Kasumi-1 (cell line): Measurements from ENCODE around the gene PXMP2.
A peak's percentile ranks its signal among the peaks of the same experiment; 100 is the strongest.
"Not testable (repeated sequence)": the region's sequence is repeated elsewhere in the genome, so short reads cannot be mapped to it uniquely, and the experiment has no call there.

Experiments
- DNase-seq, 2 experiments: peaks; one replicate each; lab custom pipeline; 2025; lab: John Stamatoyannopoulos, UW

PXMP2 gene

GRCh38 chr12:132694888-132695287 lies 7.5 kb downstream of the PXMP2 start:
- not testable (repeated sequence) for DNase-seq

DNA sequence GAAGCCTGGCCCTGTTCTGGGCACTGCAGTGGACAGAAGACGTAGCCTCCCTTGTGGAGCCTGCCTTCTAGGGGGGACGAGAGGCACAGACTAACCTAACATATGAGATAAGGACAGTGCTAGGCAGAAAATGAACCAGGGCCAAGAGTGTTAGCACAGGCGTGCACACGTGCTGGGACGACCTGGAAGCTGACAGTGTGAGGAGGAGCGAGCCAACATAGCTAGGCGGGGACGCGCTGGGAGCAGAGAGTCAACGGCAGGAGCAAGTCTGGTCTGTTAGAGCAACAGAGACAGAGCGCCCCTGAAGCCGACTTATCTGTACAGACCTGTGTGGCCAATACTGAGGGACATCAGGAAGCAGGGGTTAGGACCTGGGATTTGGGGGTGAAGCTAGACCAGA lies 8.0 kb downstream of the PXMP2 start:
- no peak for DNase-seq

DNA sequence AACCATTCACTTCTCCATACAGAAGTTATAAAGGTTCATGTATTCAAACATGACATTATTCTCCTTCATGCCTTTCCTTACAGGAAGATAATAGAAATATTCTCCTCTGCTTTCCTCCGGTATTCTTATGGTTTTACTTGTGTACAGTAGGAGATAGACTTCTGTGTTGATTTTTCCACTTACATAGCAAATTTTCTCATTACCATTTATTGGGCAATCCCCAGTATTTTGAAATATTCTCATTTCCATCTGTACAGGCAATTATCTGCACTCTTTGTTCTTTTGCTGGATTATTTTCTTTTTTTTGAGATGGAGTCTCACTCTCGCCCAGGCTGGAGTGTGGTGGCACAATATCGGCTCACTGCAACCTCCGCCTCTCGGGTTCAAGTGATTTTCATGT lies 11.0 kb downstream of the PXMP2 start:
- DNase-seq, result no peak

- no peak for DNase-seq
Measured at GRCh38 chr12:132700212-132700822, 12.9 kb downstream of the PXMP2 start.

DNA sequence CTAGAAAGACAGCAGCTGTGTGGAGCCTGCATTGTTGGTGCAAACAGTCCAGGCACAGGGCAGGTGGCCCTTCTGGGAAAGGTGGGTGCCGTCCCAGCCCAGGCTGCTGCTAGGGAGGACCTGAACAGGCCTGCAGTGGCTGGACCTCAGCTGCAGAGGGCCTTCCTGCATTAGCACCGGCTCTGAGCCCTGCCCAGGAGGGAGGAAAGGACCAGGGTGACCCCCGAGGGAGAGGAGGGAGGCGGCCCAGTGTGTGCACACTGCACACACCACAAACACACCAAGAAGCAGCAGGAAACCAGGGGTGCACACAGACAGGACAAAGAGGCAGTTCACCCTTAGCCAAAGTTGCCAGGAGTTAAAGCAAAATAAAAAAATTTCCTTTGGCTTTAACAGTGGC lies 15.3 kb downstream of the PXMP2 start:
- no peak for DNase-seq

DNA sequence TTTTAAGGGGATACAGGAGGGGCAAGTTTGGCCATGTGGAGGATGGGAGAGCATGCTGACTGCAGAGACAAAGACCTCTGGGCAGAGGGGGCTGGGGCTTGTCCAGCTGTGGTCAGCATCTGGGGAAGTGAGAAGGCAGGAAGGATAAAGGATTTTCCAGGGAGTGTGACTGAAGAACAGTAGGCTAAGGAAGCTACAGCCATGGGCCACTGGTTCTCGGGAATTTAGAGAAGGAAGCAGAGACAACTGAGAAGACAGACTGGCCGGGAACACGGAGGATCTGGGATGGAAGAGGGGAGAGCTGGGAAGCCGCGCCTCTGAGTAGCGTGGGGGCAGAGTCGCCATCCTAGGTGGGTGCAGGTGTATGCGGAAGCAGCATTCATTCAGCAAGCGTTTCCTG lies 16.3 kb downstream of the PXMP2 start:
- no peak for DNase-seq

- no peak for DNase-seq
Measured at GRCh38 chr12:132707241-132707640, 19.9 kb downstream of the PXMP2 start.

DNA sequence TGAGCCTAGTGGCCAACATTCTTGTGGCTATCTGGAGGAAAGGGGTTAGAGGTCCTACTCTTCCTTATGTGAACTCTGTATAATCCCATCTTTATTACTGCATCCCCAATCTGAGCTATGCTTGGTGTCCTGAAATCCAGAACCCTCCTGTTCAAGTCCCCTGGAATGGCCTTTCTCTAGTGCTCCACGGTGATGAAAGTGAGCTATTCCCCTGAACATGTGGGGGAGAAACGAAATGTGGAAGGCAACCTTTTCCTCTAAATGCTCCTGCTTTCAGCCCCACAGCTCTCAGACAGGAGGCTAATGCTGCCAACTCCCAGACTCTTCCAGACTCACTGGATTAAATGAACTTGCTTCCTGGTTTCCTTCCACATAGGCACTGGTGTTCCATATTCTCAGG lies 20.8 kb downstream of the PXMP2 start:
- no peak for DNase-seq

DNA sequence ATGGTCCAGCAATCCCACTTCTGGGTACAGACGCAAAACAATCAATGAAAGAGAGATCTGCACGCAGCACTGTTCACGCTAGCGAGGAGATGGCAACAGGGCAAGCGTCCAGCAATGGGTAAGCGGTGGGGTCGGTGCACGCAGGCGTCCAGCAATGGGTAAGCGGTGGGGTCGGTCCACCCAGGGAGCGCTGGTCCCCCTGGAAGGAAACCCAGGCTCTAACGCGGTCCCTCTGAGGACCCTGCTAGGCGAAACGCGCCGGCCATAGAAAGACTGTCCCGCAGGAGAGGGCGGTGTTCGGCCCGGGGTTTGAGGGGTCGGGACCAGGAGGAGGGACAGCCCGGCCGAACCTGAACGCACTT lies 22.6 kb downstream of the PXMP2 start:
- DNase-seq, result peak in 1 of 2 experiments; percentile 54

DNA sequence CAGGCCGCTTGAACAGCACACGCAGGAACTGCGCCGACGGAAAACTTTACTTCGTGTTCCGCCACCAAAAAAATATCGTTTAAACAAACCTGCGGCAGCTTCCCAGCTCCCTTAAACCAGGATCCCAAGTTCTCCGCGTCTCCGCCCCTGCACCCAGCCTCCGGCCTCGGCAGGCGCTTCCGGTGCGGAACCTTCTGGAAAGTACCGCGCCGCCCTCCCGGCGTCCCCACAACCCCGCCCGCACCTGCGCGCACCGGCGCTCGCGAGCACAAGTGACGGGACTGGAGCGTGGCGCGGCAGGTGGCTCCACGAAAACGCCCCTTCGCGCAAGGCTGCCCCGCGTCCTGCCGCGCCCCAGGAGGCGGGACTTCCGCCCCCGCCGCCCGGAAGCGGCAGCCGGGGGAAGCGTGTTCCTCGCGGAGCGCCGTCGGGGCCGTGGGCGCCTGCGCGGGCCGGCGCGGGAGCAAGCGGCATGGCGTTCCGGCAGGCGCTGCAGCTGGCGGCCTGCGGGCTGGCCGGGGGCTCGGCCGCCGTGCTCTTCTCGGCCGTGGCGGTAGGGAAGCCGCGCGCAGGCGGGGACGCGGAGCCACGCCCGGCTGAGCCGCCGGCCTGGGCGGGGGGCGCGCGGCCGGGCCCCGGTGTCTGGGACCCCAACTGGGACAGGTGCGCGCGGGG lies 23.2 kb downstream of the PXMP2 start, which contains the start of gene PGAM5:
Gene PGAM5, plus strand, starts transcription at position 438 of the 675 bp plus-strand sequence. Its CDS starts 35 bp downstream, at position 473.
- DNase-seq, result peak; percentile 73 to 75

DNA sequence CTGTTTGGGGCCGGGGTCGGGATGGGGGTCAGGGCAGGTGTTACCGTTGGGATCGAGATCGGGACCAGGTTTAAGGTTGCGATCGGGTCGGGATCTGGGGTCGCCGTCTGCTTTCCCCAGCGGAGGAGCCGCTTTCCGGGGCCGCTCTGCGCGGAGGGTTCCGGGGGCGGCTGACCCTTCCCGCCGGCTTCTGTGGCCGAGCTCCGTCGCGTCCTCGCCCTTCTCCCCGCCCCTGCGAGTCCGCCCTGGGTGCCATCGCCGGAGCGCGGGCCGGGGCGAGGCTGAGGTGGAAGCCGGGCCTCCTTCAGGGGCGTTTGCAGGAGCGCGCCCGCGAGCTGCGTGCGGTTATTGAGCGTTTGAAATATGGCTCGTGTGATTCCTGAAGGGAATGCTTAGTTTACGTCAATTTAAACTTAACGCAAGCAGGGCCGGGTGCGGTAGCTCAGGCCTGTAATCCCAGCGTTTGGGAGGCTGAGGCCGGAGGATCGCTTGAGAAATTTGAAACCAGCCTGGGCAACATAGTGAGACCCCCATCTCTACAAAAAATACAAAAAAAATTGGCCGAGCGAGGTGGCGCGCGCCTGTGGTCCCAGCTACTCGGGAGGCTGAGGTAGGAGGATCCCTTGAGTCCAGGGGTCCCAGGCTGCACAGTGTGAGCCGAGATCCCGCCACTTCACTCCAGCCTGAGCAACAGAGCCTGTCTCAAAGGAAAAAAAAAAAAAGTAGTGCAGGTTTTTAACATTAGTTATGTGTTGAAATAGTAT lies 23.9 kb downstream of the PXMP2 start:
- no peak for DNase-seq

DNA sequence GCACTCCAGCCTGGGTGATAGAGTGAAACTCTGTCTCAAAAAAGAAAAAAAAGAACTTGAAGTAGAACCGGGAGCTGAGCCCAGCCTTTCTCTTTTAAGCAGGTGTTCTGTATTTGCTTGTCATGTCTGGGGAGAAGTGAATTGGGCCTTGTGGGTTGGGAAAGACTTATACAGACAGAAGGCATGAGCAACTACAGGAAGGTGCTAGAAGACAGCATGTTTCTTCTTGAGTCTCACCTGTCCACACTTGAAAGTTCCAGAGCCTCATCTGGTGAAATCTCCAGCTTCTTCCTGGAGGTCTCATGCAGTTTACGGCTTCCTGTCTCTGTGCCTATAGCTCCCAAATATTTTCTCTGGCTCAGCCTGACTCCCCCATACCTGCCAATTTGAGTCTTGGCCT lies 25.7 kb downstream of the PXMP2 start:
- DNase-seq, result no peak

GRCh38 chr12:132715874-132716273 lies 28.5 kb downstream of the PXMP2 start:
- DNase-seq, result no peak

- DNase-seq, result no peak
Measured at GRCh38 chr12:132716356-132716755, 29.0 kb downstream of the PXMP2 start.

- no peak for DNase-seq
Measured at GRCh38 chr12:132717011-132717410, 29.6 kb downstream of the PXMP2 start.

DNA sequence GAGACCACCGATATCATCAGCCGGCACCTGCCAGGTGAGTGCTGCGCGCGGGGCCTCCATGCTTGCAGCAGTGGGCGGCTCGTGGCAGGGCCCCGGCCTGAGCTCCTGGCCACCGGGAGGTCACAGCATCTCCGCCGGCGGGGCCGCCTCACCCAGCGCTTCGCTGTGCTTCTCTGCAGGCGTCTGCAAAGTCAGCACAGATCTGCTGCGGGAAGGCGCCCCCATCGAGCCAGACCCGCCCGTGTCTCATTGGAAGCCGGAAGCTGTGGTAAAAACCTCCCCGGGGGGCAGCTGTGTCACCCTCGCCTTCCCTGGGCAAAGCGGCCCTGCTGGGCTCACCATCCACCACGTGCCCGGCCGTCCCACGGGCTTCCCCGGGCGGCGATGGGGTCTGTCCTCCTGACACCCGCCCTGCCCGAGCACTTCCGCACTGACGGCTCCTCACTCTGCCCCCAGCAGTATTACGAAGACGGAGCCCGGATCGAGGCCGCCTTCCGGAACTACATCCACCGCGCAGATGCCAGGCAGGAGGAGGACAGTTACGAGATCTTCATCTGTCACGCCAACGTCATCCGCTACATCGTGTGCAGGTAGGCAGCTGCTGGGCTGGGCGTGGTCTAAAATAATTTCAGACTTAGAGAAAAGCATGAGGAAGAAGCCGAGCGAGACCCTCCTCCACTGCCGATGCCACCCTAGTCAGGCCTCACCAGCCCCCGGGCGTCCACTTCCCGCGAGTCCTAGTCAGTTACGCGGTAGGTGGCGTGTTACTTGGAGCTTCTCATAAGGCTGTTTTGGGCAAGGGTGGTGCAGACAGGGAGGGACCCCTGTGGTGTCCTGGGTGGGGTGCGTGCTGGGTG lies 30.4 kb downstream of the PXMP2 start:
- peak; percentile 77 to 88 for DNase-seq

DNA sequence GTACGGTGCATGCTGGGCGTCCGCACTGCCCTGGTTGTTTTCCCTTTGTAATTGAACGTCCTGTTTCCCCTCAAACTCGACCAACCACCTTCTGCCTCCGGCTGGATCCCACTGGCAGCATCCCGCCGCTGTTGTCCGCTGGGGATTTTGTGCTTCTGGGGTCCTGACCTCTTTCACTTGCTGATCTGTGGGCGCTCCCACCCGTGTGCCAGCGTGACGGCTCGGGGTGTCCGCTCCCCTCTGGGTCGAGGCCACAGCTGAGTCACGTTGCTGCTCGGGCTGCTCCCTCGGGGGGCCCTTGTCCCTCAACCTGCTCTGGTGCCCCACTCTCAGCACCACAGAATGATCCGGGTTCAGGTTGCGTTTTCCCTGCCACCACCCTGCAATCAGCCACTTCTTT lies 31.3 kb downstream of the PXMP2 start:
- no peak for DNase-seq

DNA sequence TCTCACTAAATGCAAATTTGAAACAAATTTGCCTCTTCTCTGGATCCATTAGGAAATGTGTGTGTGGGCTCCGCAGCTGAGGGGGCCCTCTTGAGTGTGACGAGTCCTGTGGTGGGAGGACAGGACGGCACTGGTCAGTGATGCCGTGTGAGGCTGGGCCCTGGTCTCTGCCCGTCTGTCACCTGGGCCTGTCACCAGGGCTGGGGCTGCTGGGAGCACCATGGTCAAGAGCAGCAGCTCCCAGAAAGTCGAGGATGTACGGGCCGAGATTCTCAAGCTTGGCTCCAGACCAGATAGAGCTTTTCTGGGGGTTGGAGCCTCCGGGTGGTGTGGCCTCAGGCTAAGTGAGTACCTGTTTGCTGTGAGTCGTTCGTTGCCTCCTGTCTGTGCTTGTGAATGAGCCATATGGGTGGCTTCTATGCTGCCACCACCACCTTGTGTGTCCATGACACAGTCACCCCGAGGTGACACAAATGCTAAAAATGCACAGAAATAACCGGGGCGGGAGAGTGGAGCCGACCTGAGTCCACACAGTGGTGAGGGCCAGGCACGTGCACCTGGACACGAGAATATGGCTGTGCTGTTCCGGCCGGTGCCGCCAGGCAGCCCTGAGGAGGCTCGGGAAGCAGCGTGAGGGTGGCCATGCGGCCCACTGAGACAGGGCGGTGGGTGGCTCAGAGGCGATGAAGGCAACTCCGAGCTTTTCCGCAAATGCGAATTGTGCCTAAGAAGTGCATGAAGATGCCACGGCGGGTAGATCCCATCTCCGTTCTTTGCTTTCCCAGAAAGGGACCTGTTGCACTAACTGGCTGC lies 32.0 kb downstream of the PXMP2 start:
- DNase-seq, result no peak

- no peak for DNase-seq
Measured at GRCh38 chr12:132719954-132720324, 32.6 kb downstream of the PXMP2 start.

- DNase-seq, result no peak
Measured at GRCh38 chr12:132720606-132721345, 33.4 kb downstream of the PXMP2 start.
